Measurements from ENCODE around the gene KRT28. TPM values are rescaled to one million over a fixed set of nuclear protein-coding genes. Genes with fewer than 3 reads are reported as not detected.
"Not testable (repeated sequence)": the region's sequence is repeated elsewhere in the genome, so short reads cannot be mapped to it uniquely, and the experiment has no call there.

KRT28 gene
- total RNA-seq, 6 donors from 2014 or later, result not detected

DNA sequence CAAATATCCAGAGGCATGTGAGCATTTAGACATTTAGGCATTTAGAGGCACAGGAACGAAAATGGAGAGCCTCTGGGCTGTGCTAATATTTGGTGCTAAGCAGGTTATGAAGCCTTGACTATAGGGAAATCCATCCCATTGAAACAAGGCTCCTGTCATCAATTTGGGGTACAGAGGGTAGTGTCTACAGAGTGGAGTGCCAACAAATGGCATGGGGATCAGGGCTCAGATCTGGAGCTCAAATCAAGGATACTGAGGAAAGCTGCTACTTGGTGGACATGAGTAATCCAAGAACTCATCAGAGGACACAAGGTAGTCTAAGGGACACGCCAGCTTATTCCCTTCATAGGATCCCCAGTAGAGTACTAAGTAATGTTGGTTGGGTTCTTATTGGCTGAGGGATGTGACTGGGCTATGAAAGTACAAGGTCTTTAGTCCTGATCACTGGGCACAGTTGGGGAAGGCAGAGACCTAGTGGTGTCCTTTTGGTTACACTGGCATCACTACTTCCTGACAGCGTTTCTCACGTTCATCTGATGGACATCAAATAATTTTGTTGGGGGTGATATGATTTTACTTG, 17.4 kb upstream of the KRT28 start:
- no peak overlapping the region for H3K27ac ChIP-seq
- H3K9me3 ChIP-seq, result peaks cover 0 to 2% (median 0%) of the 10 kb centered on the region in 4 donors
- H3K4me1 ChIP-seq, result peaks cover 3 to 15% (median 9%) of the 10 kb centered on the region in 4 donors
- 99% methylated on average over 4 of the region's 4 CpGs for WGBS, 2 donors
- no peak overlapping the region for H3K4me3 ChIP-seq
- no peaks in the 10 kb centered on the region for H3K27me3 ChIP-seq
- TF ChIP-seq POLR2AphosphoS5 (IDR thresholded peaks at IDR 0.05), result no peak
- ATAC-seq (ENCODE audit: low FRiP score in 2 of 2) (no peak), DNase-seq (no peak)
- H3K36me3 ChIP-seq, result peaks cover 0 to 10% (median 2%) of the 10 kb centered on the region in 4 donors

DNA sequence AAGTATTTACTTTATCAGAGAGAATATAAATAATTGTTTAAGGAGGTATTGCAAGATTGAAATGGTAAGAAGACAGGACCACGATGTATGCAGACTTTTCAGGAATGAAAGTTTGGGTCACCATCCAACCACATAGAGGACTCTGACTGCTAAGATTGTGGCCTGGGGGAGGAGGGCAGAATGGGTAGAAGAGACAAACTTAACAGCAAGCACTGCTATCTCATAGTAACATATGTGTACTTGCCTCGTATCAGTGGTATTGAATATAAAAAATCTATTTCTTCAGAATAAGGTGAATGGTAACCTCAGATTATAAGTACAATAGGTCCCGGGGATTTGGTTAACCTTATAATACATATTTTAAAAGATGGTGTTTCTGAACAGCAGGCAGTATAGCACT, 16.8 kb upstream of the KRT28 start:
- TF ChIP-seq, protein P1, sequence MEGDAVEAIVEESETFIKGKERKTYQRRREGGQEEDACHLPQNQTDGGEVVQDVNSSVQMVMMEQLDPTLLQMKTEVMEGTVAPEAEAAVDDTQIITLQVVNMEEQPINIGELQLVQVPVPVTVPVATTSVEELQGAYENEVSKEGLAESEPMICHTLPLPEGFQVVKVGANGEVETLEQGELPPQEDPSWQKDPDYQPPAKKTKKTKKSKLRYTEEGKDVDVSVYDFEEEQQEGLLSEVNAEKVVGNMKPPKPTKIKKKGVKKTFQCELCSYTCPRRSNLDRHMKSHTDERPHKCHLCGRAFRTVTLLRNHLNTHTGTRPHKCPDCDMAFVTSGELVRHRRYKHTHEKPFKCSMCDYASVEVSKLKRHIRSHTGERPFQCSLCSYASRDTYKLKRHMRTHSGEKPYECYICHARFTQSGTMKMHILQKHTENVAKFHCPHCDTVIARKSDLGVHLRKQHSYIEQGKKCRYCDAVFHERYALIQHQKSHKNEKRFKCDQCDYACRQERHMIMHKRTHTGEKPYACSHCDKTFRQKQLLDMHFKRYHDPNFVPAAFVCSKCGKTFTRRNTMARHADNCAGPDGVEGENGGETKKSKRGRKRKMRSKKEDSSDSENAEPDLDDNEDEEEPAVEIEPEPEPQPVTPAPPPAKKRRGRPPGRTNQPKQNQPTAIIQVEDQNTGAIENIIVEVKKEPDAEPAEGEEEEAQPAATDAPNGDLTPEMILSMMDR (IDR thresholded peaks at IDR 0.05), result no peak
- TF ChIP-seq EP300 (IDR thresholded peaks at IDR 0.05) (no peak), POLR2A (IDR thresholded peaks at IDR 0.05) (no peak), POLR2AphosphoS5 (IDR thresholded peaks at IDR 0.05) (no peak)
- Histone ChIP-seq H3K36me3 (peaks cover 0 to 10% (median 2%) of the 10 kb centered on the region in 4 donors), H3K27ac (no peak overlapping the region), H3K4me3 (no peak overlapping the region), H3K9me3 (peaks cover 0 to 2% (median 0%) of the 10 kb centered on the region in 4 donors), H3K4me1 (peaks cover 3 to 15% (median 9%) of the 10 kb centered on the region in 4 donors), H3K27me3 (no peaks in the 10 kb centered on the region)
- ATAC-seq (ENCODE audit: low FRiP score in 2 of 2) (no peak), DNase-seq (no peak)
- WGBS, 2 donors, result 89 to 96% methylated on average over 3 of the region's 3 CpGs

DNA sequence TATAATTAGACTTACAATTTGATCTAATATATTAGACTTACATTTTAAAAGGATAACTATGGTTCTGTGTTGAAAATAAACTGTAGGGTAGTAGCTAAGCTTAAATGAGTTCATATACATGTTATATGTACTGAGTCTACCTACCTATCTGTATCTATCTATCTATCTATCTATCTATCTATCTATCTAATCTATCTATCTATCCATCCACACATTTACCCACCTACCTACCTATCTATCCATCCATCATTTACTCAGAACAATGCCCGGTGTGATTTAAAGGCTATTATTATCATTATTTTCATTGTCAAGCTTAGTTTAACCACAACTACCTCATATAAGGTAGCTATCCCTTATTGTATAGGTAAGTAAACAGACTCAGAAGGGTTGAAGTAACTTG, 15.6 kb upstream of the KRT28 start:
- H3K36me3 ChIP-seq, result peaks cover 0 to 10% (median 2%) of the 10 kb centered on the region in 4 donors
- ATAC-seq (ENCODE audit: low FRiP score in 2 of 2) (no peak), DNase-seq (no peak)
- H3K4me3 ChIP-seq, result no peak overlapping the region
- H3K27me3 ChIP-seq, result no peaks in the 10 kb centered on the region
- no peak overlapping the region for H3K27ac ChIP-seq
- H3K4me1 ChIP-seq, result peaks cover 3 to 15% (median 9%) of the 10 kb centered on the region in 4 donors
- H3K9me3 ChIP-seq, result peaks cover 0 to 2% (median 0%) of the 10 kb centered on the region in 4 donors
- 84 to 86% methylated on average over 1 of the region's 1 CpG for WGBS, 2 donors
- TF ChIP-seq EP300 (IDR thresholded peaks at IDR 0.05) (no peak), POLR2A (IDR thresholded peaks at IDR 0.05) (no peak), POLR2AphosphoS5 (IDR thresholded peaks at IDR 0.05) (no peak)
- TF ChIP-seq, protein P1 (IDR thresholded peaks at IDR 0.05), result no peak

DNA sequence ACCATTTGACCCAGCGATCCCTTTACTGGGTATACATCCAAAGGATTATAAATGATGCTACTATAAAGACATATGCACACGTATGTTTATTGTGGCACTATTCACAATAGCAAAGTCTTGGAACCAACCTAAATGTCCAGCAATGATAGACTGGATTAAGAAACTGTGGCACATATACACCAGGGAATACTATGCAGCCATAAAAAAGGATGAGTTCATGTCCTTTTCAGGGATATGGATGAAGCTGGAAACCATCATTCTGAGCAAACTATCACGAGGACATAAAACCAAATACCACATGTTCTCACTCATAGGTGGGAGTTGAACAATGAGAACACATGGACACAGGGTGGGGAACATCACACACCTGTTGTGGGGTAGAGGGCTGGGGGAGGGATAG, 14.9 kb upstream of the KRT28 start:
- 72 to 84% methylated on average over 3 of the region's 3 CpGs for WGBS, 2 donors

DNA sequence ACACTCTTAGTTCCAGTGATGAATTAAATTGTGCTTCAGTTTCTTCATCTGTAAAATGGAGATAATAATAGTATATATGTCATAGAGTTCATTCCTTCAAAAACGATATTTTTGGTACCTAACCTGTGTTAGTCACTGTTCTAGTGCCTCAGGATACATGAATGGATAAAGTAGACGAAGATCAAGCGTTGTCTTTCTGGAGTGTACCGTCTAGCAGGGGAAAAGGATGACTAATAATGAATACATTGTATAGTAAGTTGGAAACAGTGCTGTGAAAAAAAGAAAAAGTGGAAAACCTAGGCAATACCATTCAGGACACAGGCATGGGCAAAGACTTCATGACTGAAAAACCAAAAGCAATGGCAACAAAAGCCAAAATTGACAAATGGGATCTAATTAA, 14.0 kb upstream of the KRT28 start:
- DNase-seq, result no peak

More for the DNA sequence above, 14.9 kb upstream of the KRT28 start:
- not testable (repeated sequence) for H3K36me3 ChIP-seq; H3K27ac ChIP-seq; H3K9me3 ChIP-seq; H3K27me3 ChIP-seq; ATAC-seq (ENCODE audit: low FRiP score in 2 of 2); H3K4me3 ChIP-seq; DNase-seq
- peaks cover 2 to 14% (median 8%) of the 10 kb centered on the region in 4 donors for H3K4me1 ChIP-seq

More for the DNA sequence above, 14.0 kb upstream of the KRT28 start:
- WGBS, 2 donors, result 70 to 72% methylated on average over 4 of the region's 4 CpGs
- no peak overlapping the region for H3K4me3 ChIP-seq
- no peaks in the 10 kb centered on the region for H3K27me3 ChIP-seq
- no peak for TF ChIP-seq POLR2A (IDR thresholded peaks at IDR 0.05)
- no peak for TF ChIP-seq EP300 (IDR thresholded peaks at IDR 0.05)
- no peak for TF ChIP-seq POLR2AphosphoS5 (IDR thresholded peaks at IDR 0.05)
- TF ChIP-seq, protein P1 (IDR thresholded peaks at IDR 0.05), result no peak
- H3K4me1 ChIP-seq, result peaks cover 0 to 8% (median 5%) of the 10 kb centered on the region in 4 donors
- peaks cover 0 to 10% (median 2%) of the 10 kb centered on the region in 4 donors for H3K36me3 ChIP-seq
- no peak overlapping the region for H3K27ac ChIP-seq
- no peak for ATAC-seq (ENCODE audit: low FRiP score in 2 of 2)
- peaks cover 0 to 2% (median 0%) of the 10 kb centered on the region in 4 donors for H3K9me3 ChIP-seq
